Stimulated activated CD8-positive, alpha-beta memory T cell treated with anti-CD3 and anti-CD28 coated beads, Interleukin-4, amount 100 ng/mL, for 1 hour (primary cell): ENCODE measurements around the gene MTMR10.

Experiments
- DNase-seq, 2 donors: peaks; one replicate each; pipeline ENCODE4 v3.0.0-alpha.2; 2020; ENCODE audit warnings: low read depth in 2 of 2, low spot score in 1 of 2

Gene MTMR10

DNA sequence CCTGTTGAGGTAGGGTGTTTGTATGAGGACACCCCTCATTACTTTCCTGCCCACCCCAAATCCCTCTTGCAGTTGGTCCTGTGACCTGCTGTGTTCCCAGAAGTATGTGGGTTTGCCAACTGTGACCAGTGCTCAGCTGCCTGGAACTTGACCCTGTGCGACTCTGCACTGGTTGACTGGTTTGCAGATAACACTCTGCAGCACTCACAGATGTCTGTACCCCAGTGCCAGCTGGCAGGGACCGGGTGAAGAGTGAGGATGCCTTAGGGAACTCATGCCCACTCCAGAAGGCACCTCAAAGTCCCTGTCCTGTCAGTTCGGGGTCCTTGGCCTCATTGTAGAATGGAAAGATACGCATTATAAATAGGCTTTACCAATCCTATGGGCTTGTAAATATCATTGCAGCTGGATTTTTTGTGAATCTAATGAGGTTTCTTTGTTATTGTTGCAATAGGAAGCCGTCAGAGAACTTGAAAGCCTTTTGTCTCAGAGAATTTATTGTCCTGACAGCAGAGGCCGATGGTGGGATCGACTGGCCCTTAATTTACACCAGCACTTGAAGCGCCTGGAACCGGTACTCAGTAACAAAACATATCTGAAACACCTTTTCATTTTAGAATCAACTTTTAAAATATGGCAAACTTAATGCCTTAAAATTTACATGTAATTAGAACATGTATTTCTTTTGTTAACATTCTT, 69.5 kb downstream of the MTMR10 start:
- no peak for DNase-seq

DNA sequence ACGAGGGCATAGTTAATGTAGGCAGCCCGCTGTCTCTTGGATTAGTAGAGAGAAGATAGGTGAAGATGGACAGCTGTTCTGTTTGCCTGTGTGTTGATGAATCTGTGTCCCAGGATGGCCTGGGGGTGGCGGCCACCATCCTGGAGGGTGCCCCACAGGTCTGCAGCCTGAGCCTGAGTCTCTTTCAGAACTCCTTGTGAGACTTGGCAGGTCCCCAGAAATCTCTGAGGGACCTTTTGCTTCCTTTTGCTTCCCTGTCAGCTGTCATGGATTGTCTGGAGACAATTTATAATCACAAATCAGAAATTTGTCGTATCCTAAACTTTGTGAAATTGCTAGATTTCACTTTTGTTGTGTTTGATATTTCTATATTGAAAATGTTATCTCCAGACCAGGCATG, 70.3 kb downstream of the MTMR10 start:
- DNase-seq: no peak

DNA sequence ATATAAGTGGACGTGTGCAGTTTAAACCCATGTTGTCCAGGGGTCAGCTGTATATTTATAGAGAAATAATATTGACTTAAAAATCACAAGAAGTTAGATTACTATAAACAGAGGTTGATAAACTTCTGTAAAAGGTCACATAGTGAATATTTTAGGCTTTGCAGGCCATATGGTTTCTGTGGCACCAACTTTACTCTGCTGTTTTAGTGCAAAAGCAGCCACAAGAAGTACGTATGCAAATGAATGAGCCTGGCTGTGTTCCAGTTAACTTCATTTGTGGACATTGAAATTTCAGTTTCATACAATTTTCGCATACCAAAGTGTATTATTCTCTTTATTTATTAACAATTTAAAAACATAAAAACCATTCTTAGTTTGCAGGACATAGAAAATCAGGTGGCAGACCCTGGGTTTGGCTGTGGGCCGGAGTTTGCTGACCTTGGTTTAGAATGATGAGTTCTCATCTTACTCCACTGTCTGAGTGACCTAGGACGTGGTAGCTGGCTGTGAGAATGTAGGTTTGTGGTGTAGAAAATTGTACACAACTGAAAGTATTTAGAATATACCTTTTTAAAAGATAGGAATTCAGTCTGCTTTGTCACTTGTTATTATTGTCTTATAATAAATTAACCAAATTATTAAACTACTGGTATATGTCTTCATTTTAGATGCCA, 71.4 kb downstream of the MTMR10 start:
- no peak for DNase-seq

DNA sequence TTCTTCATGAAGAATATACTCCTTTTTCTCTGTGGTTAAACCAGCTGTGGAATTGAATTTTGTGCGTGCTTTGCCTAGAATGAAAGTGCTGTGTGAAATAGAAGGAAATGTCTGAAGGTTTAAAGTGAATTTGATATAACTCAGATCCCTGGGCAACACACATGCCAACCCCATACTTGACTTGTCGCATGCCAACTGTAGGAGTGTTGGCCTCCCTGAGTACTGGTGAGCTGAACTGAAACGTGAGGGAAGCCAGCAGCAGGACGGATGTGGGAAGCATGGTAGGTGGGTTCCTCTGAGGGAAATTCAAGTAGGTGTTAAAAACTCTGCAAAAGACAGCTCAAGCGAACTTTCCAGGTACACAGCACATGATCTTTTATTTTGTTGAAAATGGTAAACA, 73.1 kb downstream of the MTMR10 start:
- no peak for DNase-seq

DNA sequence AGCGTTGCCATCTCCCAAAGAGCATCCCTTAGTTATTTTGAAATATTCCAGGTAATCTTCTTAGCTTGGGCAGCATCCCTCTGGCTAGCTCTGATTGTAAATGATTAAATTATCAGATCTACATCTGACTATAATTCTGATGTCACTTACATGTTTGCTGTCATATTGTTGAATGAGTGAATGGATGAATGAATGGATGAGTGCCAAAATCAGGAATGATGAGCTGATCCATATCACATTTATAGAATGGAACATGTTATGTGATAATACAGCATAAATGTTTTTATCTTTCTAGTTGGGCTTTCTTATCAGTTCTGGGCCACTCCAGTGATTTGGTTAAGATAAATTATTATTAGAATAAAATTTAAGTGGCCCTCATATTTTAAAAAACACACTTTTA, 73.8 kb downstream of the MTMR10 start:
- DNase-seq: no peak

DNA sequence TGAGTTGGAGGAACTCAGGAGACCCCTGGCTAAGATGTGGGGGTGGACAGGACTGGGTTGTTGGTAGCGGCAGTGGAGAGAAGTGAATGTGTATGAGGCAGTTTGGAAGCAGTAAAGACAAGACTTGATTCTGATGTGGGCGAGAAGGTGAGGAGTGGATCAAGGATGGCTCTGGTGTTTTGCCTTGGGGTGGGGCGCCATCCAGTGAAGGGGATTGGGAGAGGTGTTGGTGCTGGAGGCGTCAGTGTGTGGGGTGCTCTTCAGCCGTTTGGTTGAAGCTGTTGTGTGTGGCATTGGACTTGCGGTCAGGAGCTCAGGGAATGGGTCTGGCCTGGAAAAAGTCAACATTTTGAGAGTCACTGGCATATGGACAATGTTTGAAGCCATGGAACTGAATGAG, 74.4 kb downstream of the MTMR10 start:
- DNase-seq: no peak

DNA sequence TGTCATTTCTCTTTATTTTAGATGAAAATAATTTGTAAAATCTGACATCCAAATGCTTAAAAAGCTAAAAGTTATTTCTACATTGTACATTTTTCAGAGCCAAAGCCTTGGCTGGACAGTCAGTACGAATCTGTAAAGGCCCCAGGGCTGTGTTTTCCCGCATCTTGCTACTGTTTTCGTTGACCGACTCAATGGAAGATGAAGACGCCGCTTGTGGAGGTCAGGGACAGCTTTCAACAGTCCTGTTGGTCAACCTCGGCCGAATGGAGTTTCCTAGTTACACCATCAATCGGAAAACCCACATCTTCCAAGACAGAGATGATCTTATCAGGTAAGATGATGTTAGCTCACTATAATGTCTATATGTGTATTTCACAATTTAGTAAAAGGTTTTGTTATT, 77.7 kb downstream of the MTMR10 start:
- DNase-seq: no peak

DNA sequence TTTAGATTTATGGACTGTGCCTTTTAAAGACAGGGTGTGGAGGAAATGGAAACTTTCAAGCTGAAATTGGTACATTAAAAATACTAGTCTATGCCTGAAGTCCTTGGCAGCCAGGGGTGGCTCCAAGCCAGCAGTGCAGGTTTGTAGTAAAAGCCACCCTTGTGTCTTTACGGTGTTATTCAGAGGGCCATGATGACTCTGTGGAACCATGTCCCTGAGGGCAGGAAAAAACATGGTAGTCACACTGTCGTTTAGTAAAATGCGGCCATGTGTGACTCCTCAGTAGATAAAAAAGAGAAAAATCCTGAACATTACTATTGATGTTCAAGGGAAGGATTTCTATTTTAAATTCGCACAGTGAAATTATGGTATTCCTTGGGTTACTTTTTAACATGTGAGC, 85.1 kb downstream of the MTMR10 start:
- DNase-seq: no peak

DNA sequence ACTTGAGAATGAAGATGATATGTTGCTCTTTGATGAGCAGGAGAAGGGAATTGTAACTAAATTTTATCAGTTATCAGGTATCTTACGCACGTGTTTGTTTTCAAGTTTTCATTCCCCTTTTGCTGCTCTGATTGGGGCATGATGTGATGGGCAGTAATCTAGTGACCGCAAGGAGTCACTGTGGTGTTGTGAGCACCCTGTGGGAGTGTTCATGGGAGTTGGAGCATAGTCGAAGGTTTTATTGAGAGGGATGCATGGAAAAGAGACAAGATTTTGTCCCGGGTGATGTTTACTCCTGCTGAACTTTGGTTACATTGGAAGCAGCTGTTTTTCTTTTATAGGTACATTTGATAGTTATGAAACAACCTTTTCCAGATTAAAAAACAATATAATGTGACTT, 85.6 kb downstream of the MTMR10 start:
- DNase-seq: no peak

DNA sequence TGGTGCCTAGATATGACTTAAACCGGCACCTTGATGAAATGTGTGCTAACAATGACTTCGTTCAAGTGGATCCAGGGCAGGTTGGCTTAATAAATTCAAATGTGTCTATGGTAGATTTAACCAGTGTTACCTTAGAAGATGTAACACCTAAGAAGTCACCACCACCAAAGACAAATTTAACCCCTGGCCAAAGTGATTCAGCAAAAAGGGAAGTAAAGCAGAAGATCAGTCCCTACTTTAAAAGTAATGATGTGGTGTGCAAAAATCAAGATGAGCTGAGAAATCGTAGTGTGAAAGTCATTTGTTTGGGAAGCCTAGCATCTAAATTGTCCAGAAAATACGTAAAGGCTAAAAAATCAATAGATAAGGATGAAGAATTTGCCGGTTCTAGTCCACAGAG, 86.6 kb downstream of the MTMR10 start:
- no peak for DNase-seq

DNA sequence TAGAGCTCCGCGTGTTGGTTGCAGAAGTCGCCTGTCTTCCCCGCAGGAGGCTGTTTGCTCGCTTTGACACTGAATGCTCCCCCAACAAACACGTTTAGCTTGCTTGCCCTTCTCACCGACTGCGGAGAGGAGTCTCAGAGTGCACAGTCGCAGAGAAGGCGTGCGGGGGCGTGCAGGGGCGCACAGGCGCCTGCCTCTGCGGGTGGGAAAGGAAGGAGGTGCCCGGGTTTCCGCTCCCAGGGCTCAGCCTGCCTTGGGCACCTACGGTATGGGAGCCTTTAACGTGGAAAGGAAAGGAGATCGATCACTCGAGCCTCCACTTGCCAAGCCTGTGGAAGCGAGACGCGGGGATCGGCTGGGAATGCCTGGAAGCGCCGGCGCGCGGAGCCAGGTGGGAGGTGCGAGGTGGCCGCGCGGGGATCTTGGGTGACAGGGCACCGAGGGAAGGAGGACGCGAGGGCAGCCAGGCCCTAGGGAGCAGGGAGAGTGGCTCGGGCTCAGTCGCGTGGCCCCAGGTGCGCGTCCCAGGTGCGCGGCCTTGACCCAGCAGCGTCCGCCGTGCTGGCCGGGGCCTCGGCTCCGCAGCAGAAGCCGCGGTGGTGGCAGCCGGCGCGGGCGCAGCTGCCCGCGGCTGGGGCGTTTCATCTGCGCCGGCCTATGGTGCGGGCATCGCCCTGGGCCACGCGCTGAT, 87.8 kb downstream of the MTMR10 start, which contains the start of gene FAN1:
Gene FAN1 (plus strand): TSS at position 419 of the 691 bp plus-strand sequence. CDS start 749 bp downstream, outside the sequence.
- DNase-seq: peak; percentile 38 to 44

DNA sequence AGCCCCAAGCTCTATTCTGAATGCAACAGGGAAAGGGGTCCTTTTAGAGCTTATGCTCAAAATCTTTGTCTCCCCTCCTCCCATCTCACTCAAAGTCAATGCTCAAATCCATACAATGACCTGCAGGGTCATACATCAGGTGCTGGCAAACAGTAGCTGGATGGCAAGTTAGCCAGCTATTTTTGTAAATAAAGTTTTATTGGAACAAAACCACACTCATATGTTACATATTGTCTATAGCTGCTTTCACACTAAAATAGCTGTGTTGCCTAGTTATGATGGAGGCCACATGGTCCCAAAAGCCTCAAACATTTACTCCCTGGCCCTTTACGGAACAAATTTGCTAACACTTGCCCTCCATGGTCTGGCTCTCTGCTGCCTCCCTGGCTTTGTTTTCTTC, 89.5 kb downstream of the MTMR10 start:
- no peak for DNase-seq

DNA sequence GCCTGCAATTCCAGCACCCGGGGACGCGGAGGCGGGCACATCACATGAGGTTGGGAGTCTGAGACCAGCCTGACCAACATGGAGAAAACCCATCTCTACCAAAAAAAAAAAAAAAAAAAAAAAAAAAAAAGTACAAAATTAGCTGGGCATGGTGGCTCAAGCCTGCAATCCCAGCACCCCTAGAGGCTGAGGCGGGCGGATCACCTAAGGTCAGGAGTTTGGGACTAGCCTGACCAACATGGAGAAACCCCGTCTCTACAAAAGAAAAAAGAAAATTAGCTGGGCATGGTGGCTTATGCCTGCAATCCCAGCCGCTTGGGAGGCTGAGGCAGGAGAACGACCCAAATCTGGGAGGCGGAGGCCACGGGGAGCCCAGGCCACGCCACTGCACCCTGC, 95.2 kb downstream of the MTMR10 start:
- DNase-seq: no peak

DNA sequence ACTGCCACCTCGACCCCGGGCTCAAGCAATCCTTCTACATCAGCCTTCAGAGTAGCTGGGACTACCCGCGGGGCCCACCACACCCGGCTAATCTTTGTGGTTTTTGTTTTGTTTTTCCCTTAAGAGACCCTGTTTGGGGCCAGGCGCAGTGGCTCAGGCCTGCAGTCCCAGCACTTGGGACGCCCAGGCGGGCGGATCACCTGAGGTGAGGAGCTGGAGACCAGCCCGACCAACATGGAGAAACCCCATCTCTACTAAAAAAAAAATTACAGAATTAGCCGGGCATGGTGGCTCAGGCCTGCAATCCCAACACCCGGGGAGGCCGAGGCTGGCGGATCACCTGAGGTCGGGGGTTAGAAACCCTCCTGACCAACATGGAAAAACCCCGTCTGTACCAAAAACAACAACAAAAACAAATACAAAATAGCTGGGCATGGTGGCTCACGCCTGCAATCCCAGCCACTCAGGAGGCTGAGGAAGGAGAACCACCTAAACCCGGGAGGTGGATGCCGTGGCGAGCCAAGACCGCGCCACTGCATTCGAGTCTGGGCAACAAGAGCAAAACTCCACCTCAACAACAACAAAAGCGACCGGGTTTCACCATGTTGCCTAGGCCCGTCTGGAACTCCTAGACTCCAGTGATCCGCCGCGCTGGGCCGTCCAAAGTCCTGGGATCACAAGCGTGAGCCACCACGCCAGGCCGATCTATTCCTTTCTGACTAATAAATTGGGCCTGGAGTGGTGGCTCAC, 95.8 kb downstream of the MTMR10 start:
- no peak for DNase-seq

DNA sequence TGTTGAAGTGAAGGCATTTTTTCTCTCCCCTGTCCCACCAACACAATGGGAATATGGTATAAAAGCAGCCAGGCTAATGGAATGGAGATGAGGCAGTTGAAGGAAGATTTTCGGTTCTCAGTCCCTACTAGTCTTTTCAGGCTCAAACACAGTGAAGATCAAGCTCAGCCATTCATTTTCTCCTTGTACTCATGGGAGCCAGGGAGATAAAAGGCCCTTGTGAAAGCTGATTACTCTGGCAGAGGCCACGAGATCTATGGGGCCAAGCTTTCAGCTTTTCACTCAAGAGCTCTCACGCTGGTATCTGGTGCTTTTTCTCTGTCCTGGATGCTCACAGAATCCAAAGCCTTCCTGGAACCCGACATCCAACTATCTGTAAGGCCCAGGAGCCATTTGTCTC, 102.2 kb downstream of the MTMR10 start:
- no peak for DNase-seq
